Tibial nerve (tissue), 4 donors: ENCODE data around the gene LHPP. TPM values are rescaled to one million over a fixed set of nuclear protein-coding genes. Genes with fewer than 3 reads are reported as not detected.

Experiments
- DNase-seq, 2 donors: peaks; one replicate each; pipeline ENCODE4 v3.0.0-alpha.2; 2019; ENCODE audit warnings: low spot score in 2 of 2
- H3K27ac ChIP-seq, 4 donors: fragments of 200-600 bp; sonication (generic) in 3 of 4; one replicate each; pipeline ENCODE4 v1.5.1; 2017 to 2019; ENCODE audit warnings: mild to moderate bottlenecking in 1 of 4
- H3K27me3 ChIP-seq, 2 donors: fragments of 200-600 bp; sonication (generic) in 1 of 2; one replicate each; pipeline versions ENCODE4 v1.5.1 to v1.6.0; 2017 to 2019
- H3K36me3 ChIP-seq, 3 donors: fragments of 200-600 bp; sonication (generic); one replicate each; pipeline ENCODE4 v1.5.1; 2018 to 2019
- H3K4me1 ChIP-seq, 4 donors: fragments of 200-600 bp; sonication (generic) in 3 of 4; one replicate each; pipeline ENCODE4 v1.5.1; 2017 to 2019
- H3K4me3 ChIP-seq, 4 donors: fragments of 200-600 bp; sonication (generic) in 3 of 4; one replicate each; pipeline ENCODE4 v1.5.1; 2017 to 2019; ENCODE audit warnings: mild to moderate bottlenecking in 1 of 4, moderate library complexity in 1 of 4
- H3K9me3 ChIP-seq, 4 donors: fragments of 200-600 bp; sonication (generic) in 3 of 4; one replicate each; pipeline ENCODE4 v1.5.1; 2017 to 2019
- CTCF ChIP-seq, 5 experiments: fragments of 200-600 bp in 3 of 5; fragments of 450-650 bp in 2 of 5; sonication (generic) in 3 of 5; IDR thresholded peaks; one replicate each; pipeline ENCODE4 v1.5.1; 2016 to 2019; ENCODE audit warnings: antibody characterized with exemption in 5 of 5, mild to moderate bottlenecking in 3 of 5, moderate library complexity in 2 of 5
- EP300 ChIP-seq, 2 donors: sonication (generic); formaldehyde crosslinking; IDR thresholded peaks; one replicate each; pipeline ENCODE4 v1.6.1; 2017; ENCODE audit warnings: antibody characterized with exemption in 2 of 2, mild to moderate bottlenecking in 1 of 2
- POLR2A ChIP-seq, 2 donors: fragments of 450-650 bp; IDR thresholded peaks; one replicate each; pipeline ENCODE4 v1.6.1; 2017; ENCODE audit warnings: antibody characterized with exemption in 2 of 2, mild to moderate bottlenecking in 2 of 2, moderate library complexity in 2 of 2
- WGBS, 2 donors: methylation state at CpG; one replicate each; pipeline ENCODE4 v1.1.5; 2018; 5-methylcytosine and 5-hydroxymethylcytosine counted together
- total RNA-seq, 4 donors: library from RNA; depleted of rRNA; stranded (reverse); fragments of >200 nt; gene quantifications; one replicate each; pipeline ENCODE4 v1.1.0, GENCODE V29; 2016

LHPP gene
- total RNA-seq, 4 donors from 2014 or later = 25.5 to 211 (median 123) TPM

DNA sequence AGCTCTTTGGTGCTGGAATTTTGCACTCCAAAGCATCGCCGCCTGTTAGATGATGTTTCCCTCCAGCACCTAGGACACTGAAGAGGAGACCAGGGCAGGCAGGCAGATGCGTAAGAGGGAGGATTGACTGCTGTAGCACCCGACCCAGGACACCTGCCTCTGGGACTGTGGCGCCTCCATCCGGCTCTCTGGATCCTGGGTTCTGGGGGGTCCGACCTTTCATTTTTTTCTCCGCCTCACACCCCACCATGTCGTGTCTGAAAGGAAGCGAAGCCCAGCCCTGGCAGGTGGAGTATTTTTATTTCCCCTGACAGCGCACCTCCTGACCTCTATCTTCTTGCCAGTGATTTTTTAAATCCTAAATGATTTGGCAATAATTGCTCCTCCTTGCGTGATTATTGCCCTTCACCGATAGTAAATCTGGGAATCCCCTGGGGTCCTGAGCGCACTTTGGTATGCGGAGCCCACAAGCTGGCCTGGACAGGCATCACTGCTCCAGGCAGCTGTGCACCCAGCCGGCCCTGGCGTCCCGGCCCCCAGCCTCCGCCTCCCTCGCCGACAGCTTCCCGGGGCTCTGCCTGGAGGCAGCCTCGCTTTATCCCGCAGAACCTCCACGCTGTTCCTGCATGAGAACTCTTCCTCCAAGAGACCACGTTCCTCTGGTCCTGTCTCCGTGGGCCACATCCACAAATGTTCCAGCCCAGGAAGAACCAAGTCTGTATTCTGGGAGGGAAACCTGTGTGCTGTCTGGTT, 48.4 kb downstream of the LHPP start:
- no peaks in the 10 kb centered on the region for H3K9me3 ChIP-seq
- no peaks in the 10 kb centered on the region for H3K4me1 ChIP-seq
- DNase-seq = no peak
- 84 to 85% methylated on average over 27 of the region's 27 CpGs for WGBS, 2 donors
- no peaks in the 10 kb centered on the region for H3K27me3 ChIP-seq
- H3K4me3 ChIP-seq = no peak overlapping the region
- H3K27ac ChIP-seq = no peak overlapping the region
- TF ChIP-seq EP300 (IDR thresholded peaks at IDR 0.05) (no peak), CTCF (IDR thresholded peaks at IDR 0.05) (no peak), POLR2A (IDR thresholded peaks at IDR 0.05) (no peak)
- peaks cover 0 to 15% (median 0%) of the 10 kb centered on the region in 3 donors for H3K36me3 ChIP-seq

- no peak for DNase-seq
- 85 to 92% methylated on average over 8 to 10 of the region's 10 CpGs for WGBS, 2 donors
- no peaks in the 10 kb centered on the region for H3K4me1 ChIP-seq
Observed at GRCh38 chr10:124510759-124511158, 49.1 kb downstream of the LHPP start.

GRCh38 chr10:124511205-124512039, 49.8 kb downstream of the LHPP start:
- Histone ChIP-seq H3K27me3 (no peaks in the 10 kb centered on the region), H3K9me3 (no peaks in the 10 kb centered on the region), H3K4me1 (no peaks in the 10 kb centered on the region), H3K4me3 (no peak overlapping the region), H3K36me3 (peaks cover 0 to 15% (median 0%) of the 10 kb centered on the region in 3 donors), H3K27ac (no peak overlapping the region)
- WGBS, 2 donors = 87 to 90% methylated on average over 16 of the region's 16 CpGs
- no peak for DNase-seq
- TF ChIP-seq CTCF (IDR thresholded peaks at IDR 0.05) (no peak), EP300 (IDR thresholded peaks at IDR 0.05) (no peak), POLR2A (IDR thresholded peaks at IDR 0.05) (no peak)

More at GRCh38 chr10:124510759-124511158, 49.1 kb downstream of the LHPP start:
- Histone ChIP-seq H3K27ac (no peak overlapping the region), H3K36me3 (peaks cover 0 to 15% (median 0%) of the 10 kb centered on the region in 3 donors), H3K4me3 (no peak overlapping the region), H3K9me3 (no peaks in the 10 kb centered on the region), H3K27me3 (no peaks in the 10 kb centered on the region)
- TF ChIP-seq EP300 (IDR thresholded peaks at IDR 0.05) (no peak), POLR2A (IDR thresholded peaks at IDR 0.05) (no peak), CTCF (IDR thresholded peaks at IDR 0.05) (no peak)

GRCh38 chr10:124512040-124512428, 50.4 kb downstream of the LHPP start:
- TF ChIP-seq CTCF (IDR thresholded peaks at IDR 0.05) (no peak), POLR2A (IDR thresholded peaks at IDR 0.05) (no peak), EP300 (IDR thresholded peaks at IDR 0.05) (no peak)
- WGBS, 2 donors = 88 to 92% methylated on average over 8 of the region's 8 CpGs
- DNase-seq = no peak
- no peaks in the 10 kb centered on the region for H3K27me3 ChIP-seq
- H3K36me3 ChIP-seq = peaks cover 0 to 16% (median 0%) of the 10 kb centered on the region in 3 donors
- H3K4me3 ChIP-seq = no peak overlapping the region
- H3K27ac ChIP-seq = no peak overlapping the region
- H3K4me1 ChIP-seq = no peaks in the 10 kb centered on the region
- H3K9me3 ChIP-seq = no peaks in the 10 kb centered on the region

DNA sequence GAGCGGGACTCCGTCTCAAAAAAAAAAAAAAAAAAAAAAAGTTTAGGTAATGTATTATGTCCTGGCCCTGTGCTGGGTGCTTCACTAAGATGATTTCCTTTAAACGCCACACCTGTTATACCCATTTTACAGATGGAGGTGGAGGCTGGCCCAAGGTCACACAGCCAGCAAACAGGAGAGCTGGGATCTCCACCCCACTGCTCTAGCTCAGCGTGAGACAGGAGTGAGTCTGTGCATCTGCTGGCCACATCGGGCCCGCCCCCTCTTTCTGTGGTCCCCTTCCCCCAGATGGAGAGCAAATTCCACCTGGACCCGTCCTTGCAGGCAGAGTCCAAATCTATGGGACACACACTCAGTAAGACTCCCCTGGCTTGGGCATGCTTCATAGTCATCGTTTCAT, 51.0 kb downstream of the LHPP start:
- no peaks in the 10 kb centered on the region for H3K9me3 ChIP-seq
- no peak overlapping the region for H3K27ac ChIP-seq
- TF ChIP-seq CTCF (IDR thresholded peaks at IDR 0.05) = no peak
- no peak for TF ChIP-seq POLR2A (IDR thresholded peaks at IDR 0.05)
- TF ChIP-seq EP300 (IDR thresholded peaks at IDR 0.05) = no peak
- peaks cover 0 to 21% (median 0%) of the 10 kb centered on the region in 3 donors for H3K36me3 ChIP-seq
- WGBS, 2 donors = 93 to 94% methylated on average over 8 of the region's 8 CpGs
- no peak overlapping the region for H3K4me3 ChIP-seq
- DNase-seq = no peak
- no peaks in the 10 kb centered on the region for H3K27me3 ChIP-seq
- H3K4me1 ChIP-seq = no peaks in the 10 kb centered on the region
